CD4-positive, alpha-beta T cell (primary cell): ENCODE results near the gene PRR14L. TPM values are rescaled to one million over a fixed set of nuclear protein-coding genes. Genes with fewer than 3 reads are reported as not detected.

ENCODE experiments used
- ATAC-seq: fragments of 200-7000 bp; cut with Tn5 transposase; one replicate; pipeline ENCODE4 v1.10.0; 2022; ENCODE audit warnings: mild to moderate bottlenecking; ENCODE audit not compliant: poor library complexity
- CTCF ChIA-PET: fragments of 350-600 bp; sonication (Branson Sonifier 250); formaldehyde crosslinking; loops from one replicate; lab custom pipeline; 2021; ENCODE audit warnings: antibody characterized with exemption, inconsistent platforms; lab: Charles Lee
- POLR2A ChIA-PET: fragments of 350-600 bp; sonication (Branson Sonifier 250); formaldehyde crosslinking; loops from one replicate; lab custom pipeline; 2021; ENCODE audit warnings: antibody characterized with exemption, inconsistent platforms; lab: Charles Lee
- DNase-seq, 14 experiments: peaks; one replicate each; pipeline ENCODE4 v3.0.0-alpha.2; 2013 to 2020; ENCODE audit warnings: mixed read lengths in 2 of 14
- H3K27ac ChIP-seq, 2 donors: one replicate each; pipeline versions ENCODE4 v1.5.1 to v1.7.0; 2013; ENCODE audit warnings: low read length in 2 of 2, low read depth in 1 of 2, mild to moderate bottlenecking in 1 of 2
- H3K27me3 ChIP-seq, 2 experiments: 1 replicate in 1 of 2; 2 replicates in 1 of 2; pipeline versions ENCODE4 v1.6.1 to v1.7.0; 2013; ENCODE audit warnings: low read length in 2 of 2, control low read depth in 1 of 2, mild to moderate bottlenecking in 1 of 2, moderate library complexity in 1 of 2; ENCODE audit not compliant: insufficient read depth in 2 of 2, control insufficient read depth in 1 of 2
- H3K36me3 ChIP-seq: one replicate; pipeline ENCODE4 v1.6.1; 2013; ENCODE audit warnings: low read length, control low read depth; ENCODE audit not compliant: insufficient read depth
- H3K4me1 ChIP-seq: one replicate; pipeline ENCODE4 v1.6.1; 2013; ENCODE audit warnings: low read length, control low read depth; ENCODE audit not compliant: insufficient read depth
- H3K4me3 ChIP-seq: one replicate; pipeline ENCODE4 v1.5.1; 2013; ENCODE audit warnings: mild to moderate bottlenecking, low read length, moderate library complexity
- H3K9me3 ChIP-seq, 2 experiments: 1 replicate in 1 of 2; 2 replicates in 1 of 2; pipeline versions ENCODE4 v1.6.1 to v1.7.0; 2013; ENCODE audit warnings: low read length in 2 of 2, mild to moderate bottlenecking in 2 of 2, control low read depth in 1 of 2, moderate library complexity in 1 of 2; ENCODE audit not compliant: control insufficient read depth in 1 of 2, insufficient read depth in 1 of 2
- H3K27ac Mint-ChIP-seq: one replicate; pipeline ENCODE4 v1.8.0; 2020; ENCODE audit warnings: mixed read lengths
- H3K27me3 Mint-ChIP-seq: one replicate; pipeline ENCODE4 v1.8.0; 2021; ENCODE audit warnings: mixed read lengths
- H3K36me3 Mint-ChIP-seq: one replicate; pipeline ENCODE4 v1.8.0; 2021; ENCODE audit warnings: low read depth, mixed read lengths
- H3K4me1 Mint-ChIP-seq: one replicate; pipeline ENCODE4 v1.8.0; 2021; ENCODE audit warnings: low read depth, mixed read lengths
- H3K4me3 Mint-ChIP-seq: one replicate; pipeline ENCODE4 v1.8.0; 2020; ENCODE audit warnings: mild to moderate bottlenecking, mixed read lengths
- H3K9me3 Mint-ChIP-seq: one replicate; pipeline ENCODE4 v1.8.0; 2020; ENCODE audit warnings: mixed read lengths
- CTCF ChIP-seq: fragments of 200-600 bp; IDR thresholded peaks from one replicate; pipeline ENCODE4 v1.8.0; 2022; ENCODE audit warnings: antibody characterized with exemption, mild to moderate bottlenecking
- intact Hi-C, 2 experiments: fragments of 100-400 bp; cut with DNase I in 1 of 2; cut with micrococcal nuclease in 1 of 2; formaldehyde crosslinking; loops; one replicate each; pipeline versions ENCODE4 v1.15.1 to v1.9.0; 2023 to 2025; cut with DNase I, micrococcal nuclease
- total RNA-seq, 174 experiments: library from RNA in 2 of 174; stranded (reverse) in 2 of 174; gene quantifications; one replicate each; pipeline ENCODE4 v1.2.3 and lab custom pipeline; 2021 to 2026

Gene PRR14L
- total RNA-seq, 2 experiments from 2014 or later, result 23.4 to 24.9 TPM

DNA sequence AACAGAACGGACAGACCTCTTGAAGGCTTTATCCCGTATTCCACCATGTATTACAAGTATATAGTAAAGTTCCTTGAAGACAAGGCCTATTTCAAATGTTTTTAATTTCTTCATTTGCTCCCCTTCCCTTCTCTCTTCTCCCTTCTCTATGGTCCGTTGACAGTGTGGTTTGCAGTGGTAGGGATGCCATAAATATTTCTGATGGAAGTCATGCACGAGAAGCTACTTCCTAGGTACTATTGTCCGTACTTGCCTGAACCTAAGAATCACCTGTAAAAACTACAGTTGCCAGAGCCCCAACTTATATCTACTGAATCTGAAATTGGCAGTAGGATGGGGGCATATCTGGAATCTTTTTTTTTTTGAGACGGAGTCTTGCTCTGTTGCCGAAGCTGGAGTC, 90.7 kb downstream of the PRR14L start:
- Mint-ChIP-seq H3K27me3 (no peaks in the 10 kb centered on the region), H3K4me1 (peaks cover 37% of the 10 kb centered on the region), H3K4me3 (no peak overlapping the region), H3K36me3 (peaks cover 27% of the 10 kb centered on the region), H3K9me3 (no peaks in the 10 kb centered on the region), H3K27ac (no peak overlapping the region)
- H3K27me3 ChIP-seq, result no peaks in the 10 kb centered on the region
- H3K9me3 ChIP-seq, result no peaks in the 10 kb centered on the region
- DNase-seq (no peak), ATAC-seq (no peak)
- no peak for TF ChIP-seq CTCF
- CTCF ChIA-PET, result interaction anchor here (0.6 kb wide), 1 partner anchor 307 kb away, joined by 4 read pairs; no protein-coding TSS in a partner anchor
- H3K4me3 ChIP-seq, result no peak overlapping the region
- H3K4me1 ChIP-seq, result peaks cover 29% of the 10 kb centered on the region
- no peak overlapping the region for H3K27ac ChIP-seq
- H3K36me3 ChIP-seq, result peaks cover 6% of the 10 kb centered on the region
- POLR2A ChIA-PET, result interaction anchor here (1.0 to 1.8 kb wide), 2 partner anchors 17 to 299 kb away, joined by 3 to 7 read pairs; no protein-coding TSS in a partner anchor
- intact Hi-C loops, result no loop called here

DNA sequence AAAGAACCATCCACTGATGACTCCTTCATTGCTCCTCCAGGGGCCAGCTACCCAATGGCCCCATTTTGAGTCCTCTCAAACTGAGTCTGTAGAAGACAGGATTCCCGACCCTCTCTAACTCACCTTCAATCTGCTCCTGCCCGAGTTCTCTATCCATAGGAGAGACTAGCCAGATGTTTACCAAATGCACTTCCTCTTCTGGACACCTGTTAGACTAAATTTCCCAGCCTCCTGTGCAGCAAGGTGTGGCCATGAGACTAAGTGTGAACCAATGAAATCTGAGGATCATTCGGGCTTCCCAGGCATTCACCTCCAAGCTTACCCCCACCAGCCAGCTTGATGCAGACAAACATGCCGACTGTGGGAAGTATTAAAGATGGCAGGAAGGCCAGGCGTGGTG, 95.5 kb downstream of the PRR14L start:
- no peaks in the 10 kb centered on the region for H3K9me3 Mint-ChIP-seq
- Histone ChIP-seq H3K9me3 (no peaks in the 10 kb centered on the region), H3K27ac (no peak overlapping the region), H3K4me1 (peaks cover 7% of the 10 kb centered on the region), H3K36me3 (peaks cover 17% of the 10 kb centered on the region), H3K4me3 (no peak overlapping the region), H3K27me3 (no peaks in the 10 kb centered on the region)
- H3K4me3 Mint-ChIP-seq, result no peak overlapping the region
- ChIA-PET CTCF (interaction anchor here (1.6 kb wide), 1 partner anchor 11 kb away, joined by 4 read pairs; no protein-coding TSS in a partner anchor), POLR2A (no interaction called here)
- intact Hi-C loops, result no loop called here
- H3K27me3 Mint-ChIP-seq, result no peaks in the 10 kb centered on the region
- peaks cover 26% of the 10 kb centered on the region for H3K36me3 Mint-ChIP-seq
- TF ChIP-seq CTCF, result no peak
- peaks cover 29% of the 10 kb centered on the region for H3K4me1 Mint-ChIP-seq
- no peak for ATAC-seq
- DNase-seq, result no peak
- no peak overlapping the region for H3K27ac Mint-ChIP-seq

- no peak for TF ChIP-seq CTCF
- Histone ChIP-seq H3K36me3 (peaks cover 16% of the 10 kb centered on the region), H3K9me3 (no peaks in the 10 kb centered on the region), H3K4me3 (no peak overlapping the region), H3K27me3 (no peaks in the 10 kb centered on the region), H3K27ac (no peak overlapping the region), H3K4me1 (peaks cover 7% of the 10 kb centered on the region)
- CTCF ChIA-PET, result interaction anchor here (0.9 kb wide), 1 partner anchor 9 kb away, joined by 3 read pairs; no protein-coding TSS in a partner anchor
- intact Hi-C loops, result no loop called here
- no peak overlapping the region for H3K27ac Mint-ChIP-seq
- H3K9me3 Mint-ChIP-seq, result no peaks in the 10 kb centered on the region
- no peak for DNase-seq
- no peak overlapping the region for H3K4me3 Mint-ChIP-seq
- H3K4me1 Mint-ChIP-seq, result peaks cover 26% of the 10 kb centered on the region
- ATAC-seq, result no peak
- peaks cover 31% of the 10 kb centered on the region for H3K36me3 Mint-ChIP-seq
- POLR2A ChIA-PET, result interaction anchor here (1.0 kb wide), 1 partner anchor 8 kb away, joined by 5 read pairs; the partner anchor contains the start of gene PISD
- H3K27me3 Mint-ChIP-seq, result no peaks in the 10 kb centered on the region
These were observed 96.0 kb downstream of the PRR14L start for GRCh38 chr22:31653944-31654343.
